ENCODE data around the gene PHACTR3. TPM values are rescaled to one million over a fixed set of nuclear protein-coding genes. Genes with fewer than 3 reads are reported as not detected.

Gene PHACTR3
- total RNA-seq, 1 experiment from 2014 or later, result not detected

DNA sequence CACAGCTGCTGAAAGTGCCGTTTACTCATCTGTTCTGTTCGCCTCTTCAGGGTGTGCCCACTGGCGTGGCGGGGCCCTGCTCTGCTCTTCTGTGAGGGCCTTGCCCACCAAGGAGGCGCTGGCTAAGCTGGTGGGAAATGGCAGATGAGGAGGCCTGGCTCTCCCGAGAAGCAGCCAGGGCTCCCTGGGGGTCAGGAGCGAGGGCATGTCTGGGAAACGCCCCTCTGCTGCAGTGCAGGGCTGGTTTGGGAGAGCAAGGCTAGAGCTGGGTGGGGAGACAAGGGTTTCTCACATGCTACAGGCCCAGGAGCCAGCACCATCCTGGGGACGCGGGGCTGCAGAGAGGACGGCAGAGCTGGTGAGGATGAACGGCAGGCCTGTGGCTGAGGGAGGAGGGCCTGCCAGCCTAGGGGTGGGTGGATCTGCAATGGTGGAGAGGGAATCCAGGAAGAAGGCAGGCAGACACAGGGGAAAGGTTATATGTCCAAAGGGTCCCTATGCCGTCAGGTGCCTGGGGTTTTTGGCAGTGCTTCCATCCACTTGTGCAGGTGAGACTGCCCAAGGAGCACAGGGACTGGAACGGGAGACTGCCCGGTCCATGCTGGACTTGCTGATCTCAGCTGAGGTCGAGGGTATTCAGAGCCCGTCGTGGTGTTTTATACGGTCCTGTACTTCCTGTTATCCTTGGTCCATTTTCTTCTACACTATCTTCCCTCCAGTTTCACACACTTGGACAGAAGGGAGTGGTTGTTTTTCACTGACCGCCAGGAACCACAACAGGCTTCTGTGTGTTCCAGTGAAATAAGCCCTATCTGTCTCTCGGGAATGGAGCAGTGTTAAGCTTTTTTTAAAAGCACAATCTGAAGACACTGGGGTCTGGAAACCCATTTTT, 209.9 kb downstream of the PHACTR3 start:
- Histone ChIP-seq H3K79me2 (ENCODE audit: insufficient read depth, low read length) (no peaks in the 10 kb centered on the region), H3K4me1 (ENCODE audit: control insufficient read depth in 1 of 2, insufficient read depth in 2 of 2, low read length in 2 of 2) (no peaks in the 10 kb centered on the region), H3K4me3 (replicated peaks in 1 of 2; ENCODE audit: low read depth in 1 of 2, low read length in 2 of 2) (no peak overlapping the region), H4K20me1 (ENCODE audit: insufficient read depth) (no peaks in the 10 kb centered on the region), H3K36me3 (ENCODE audit: control insufficient read depth in 1 of 2, insufficient read depth in 2 of 2, low read length in 2 of 2) (no peaks in the 10 kb centered on the region), H3K4me2 (ENCODE audit: low read length) (no peak overlapping the region), H2AFZ (ENCODE audit: low read depth, low read length, poor library complexity, severe bottlenecking) (no peak overlapping the region), H3K27me3 (ENCODE audit: insufficient read depth, low read length) (peaks cover 14% of the 10 kb centered on the region), H3K27ac (ENCODE audit: low read depth, low read length) (no peak overlapping the region), H3K9me3 (ENCODE audit: control insufficient read depth in 1 of 2, insufficient read depth in 1 of 2, low read depth in 1 of 2, low read length in 2 of 2) (no peaks in the 10 kb centered on the region), H3K9me2 (ENCODE audit: insufficient read depth) (no peaks in the 10 kb centered on the region), H3K9ac (ENCODE audit: low read length) (no peak overlapping the region)
- ATAC-seq (no peak), DNase-seq (ENCODE audit: low read depth, low spot score) (no peak)
- no TSS peak for BruUV-seq (replicated peaks)
- CTCF ChIA-PET, result no interaction called here
- intact Hi-C loops (cut with micrococcal nuclease), result no loop called here
- RAD21 ChIA-PET (ENCODE audit: low non-redundant PET in 1 of 2, low total read pairs in 2 of 2, uncharacterized antibody in 2 of 2, unreplicated experiment in 2 of 2), result no interaction called here
- POLR2A ChIA-PET, result no interaction called here
- TF ChIP-seq RAD21 (IDR thresholded peaks at IDR 0.05; ENCODE audit: low read depth) (no peak), JUND (IDR thresholded peaks at IDR 0.05) (no peak), CBX3 (IDR thresholded peaks at IDR 0.05; ENCODE audit: low read depth) (no peak), EZH2phosphoT487 (IDR thresholded peaks at IDR 0.05; ENCODE audit: borderline replicate concordance) (no peak), SRF (IDR thresholded peaks at IDR 0.05; ENCODE audit: low read depth) (no peak), SIN3A (IDR thresholded peaks at IDR 0.05; ENCODE audit: low read depth) (no peak), POLR2A (IDR thresholded peaks at IDR 0.05; ENCODE audit: borderline replicate concordance, extremely low read depth, insufficient read depth, insufficient read length) (no peak), ZNF274 (IDR thresholded peaks at IDR 0.05; ENCODE audit: low read depth, low read length) (no peak), ZFX (IDR thresholded peaks at IDR 0.05) (no peak)
- TF ChIP-seq, protein P1, sequence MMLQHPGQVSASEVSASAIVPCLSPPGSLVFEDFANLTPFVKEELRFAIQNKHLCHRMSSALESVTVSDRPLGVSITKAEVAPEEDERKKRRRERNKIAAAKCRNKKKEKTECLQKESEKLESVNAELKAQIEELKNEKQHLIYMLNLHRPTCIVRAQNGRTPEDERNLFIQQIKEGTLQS (IDR thresholded peaks at IDR 0.05), result no peak

DNA sequence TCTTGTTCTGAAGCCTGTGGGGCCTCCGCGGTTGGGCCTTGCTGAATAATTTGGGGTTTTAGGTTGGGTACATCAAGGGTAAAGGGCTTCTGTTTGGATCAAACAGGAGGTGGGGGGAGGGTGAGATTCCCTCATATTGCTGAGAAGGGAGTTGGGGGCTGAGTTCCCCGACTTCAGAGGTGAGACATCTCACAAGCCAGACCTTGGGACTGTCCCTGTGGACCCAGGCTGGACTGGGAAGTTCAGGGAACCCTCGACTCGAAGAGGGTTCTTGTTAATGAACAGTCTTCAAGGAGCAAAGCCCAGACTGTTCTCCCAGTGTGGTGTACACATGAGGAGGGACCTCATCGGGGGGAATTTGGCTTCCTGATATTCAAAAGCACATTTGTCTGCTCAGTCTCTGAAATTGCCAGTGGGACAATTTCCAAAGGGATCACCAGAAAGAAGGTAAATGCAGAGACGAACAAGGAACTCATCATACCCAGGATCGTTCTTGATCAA, 210.6 kb downstream of the PHACTR3 start:
- Histone ChIP-seq H2AFZ (ENCODE audit: low read depth, low read length, poor library complexity, severe bottlenecking) (no peak overlapping the region), H3K9ac (ENCODE audit: low read length) (no peak overlapping the region), H3K4me3 (replicated peaks in 1 of 2; ENCODE audit: low read depth in 1 of 2, low read length in 2 of 2) (no peak overlapping the region), H3K27me3 (ENCODE audit: insufficient read depth, low read length) (peaks cover 14% of the 10 kb centered on the region), H3K9me3 (ENCODE audit: control insufficient read depth in 1 of 2, insufficient read depth in 1 of 2, low read depth in 1 of 2, low read length in 2 of 2) (no peaks in the 10 kb centered on the region), H3K9me2 (ENCODE audit: insufficient read depth) (no peaks in the 10 kb centered on the region), H4K20me1 (ENCODE audit: insufficient read depth) (no peaks in the 10 kb centered on the region), H3K36me3 (ENCODE audit: control insufficient read depth in 1 of 2, insufficient read depth in 2 of 2, low read length in 2 of 2) (no peaks in the 10 kb centered on the region), H3K79me2 (ENCODE audit: insufficient read depth, low read length) (no peaks in the 10 kb centered on the region), H3K4me2 (ENCODE audit: low read length) (no peak overlapping the region), H3K4me1 (ENCODE audit: control insufficient read depth in 1 of 2, insufficient read depth in 2 of 2, low read length in 2 of 2) (no peaks in the 10 kb centered on the region), H3K27ac (ENCODE audit: low read depth, low read length) (no peak overlapping the region)
- DNase-seq (ENCODE audit: low read depth, low spot score) (no peak), ATAC-seq (no peak)
- ChIA-PET CTCF (no interaction called here), RAD21 (ENCODE audit: low non-redundant PET in 1 of 2, low total read pairs in 2 of 2, uncharacterized antibody in 2 of 2, unreplicated experiment in 2 of 2) (no interaction called here), POLR2A (no interaction called here)
- TF ChIP-seq, protein P2, sequence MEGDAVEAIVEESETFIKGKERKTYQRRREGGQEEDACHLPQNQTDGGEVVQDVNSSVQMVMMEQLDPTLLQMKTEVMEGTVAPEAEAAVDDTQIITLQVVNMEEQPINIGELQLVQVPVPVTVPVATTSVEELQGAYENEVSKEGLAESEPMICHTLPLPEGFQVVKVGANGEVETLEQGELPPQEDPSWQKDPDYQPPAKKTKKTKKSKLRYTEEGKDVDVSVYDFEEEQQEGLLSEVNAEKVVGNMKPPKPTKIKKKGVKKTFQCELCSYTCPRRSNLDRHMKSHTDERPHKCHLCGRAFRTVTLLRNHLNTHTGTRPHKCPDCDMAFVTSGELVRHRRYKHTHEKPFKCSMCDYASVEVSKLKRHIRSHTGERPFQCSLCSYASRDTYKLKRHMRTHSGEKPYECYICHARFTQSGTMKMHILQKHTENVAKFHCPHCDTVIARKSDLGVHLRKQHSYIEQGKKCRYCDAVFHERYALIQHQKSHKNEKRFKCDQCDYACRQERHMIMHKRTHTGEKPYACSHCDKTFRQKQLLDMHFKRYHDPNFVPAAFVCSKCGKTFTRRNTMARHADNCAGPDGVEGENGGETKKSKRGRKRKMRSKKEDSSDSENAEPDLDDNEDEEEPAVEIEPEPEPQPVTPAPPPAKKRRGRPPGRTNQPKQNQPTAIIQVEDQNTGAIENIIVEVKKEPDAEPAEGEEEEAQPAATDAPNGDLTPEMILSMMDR (IDR thresholded peaks at IDR 0.05 in 2 of 3, conservative IDR thresholded peaks at IDR 0.05 in 1 of 3; ENCODE audit: borderline replicate concordance in 1 of 3, insufficient read depth in 1 of 3, low read depth in 2 of 3, low read length in 2 of 3), result no peak
- TF ChIP-seq POLR2A (IDR thresholded peaks at IDR 0.05; ENCODE audit: borderline replicate concordance, extremely low read depth, insufficient read depth, insufficient read length) (no peak), ZNF274 (IDR thresholded peaks at IDR 0.05; ENCODE audit: low read depth, low read length) (no peak), SIN3A (IDR thresholded peaks at IDR 0.05; ENCODE audit: low read depth) (no peak), FOSL1 (IDR thresholded peaks at IDR 0.05; ENCODE audit: low read depth) (no peak), EZH2phosphoT487 (IDR thresholded peaks at IDR 0.05; ENCODE audit: borderline replicate concordance) (no peak), SRF (IDR thresholded peaks at IDR 0.05; ENCODE audit: low read depth) (no peak), ELF1 (IDR thresholded peaks at IDR 0.05; ENCODE audit: borderline replicate concordance, low read depth) (no peak)
- BruUV-seq (replicated peaks), result no TSS peak
- intact Hi-C loops (cut with micrococcal nuclease), result no loop called here

All from HCT116 (cell line).